DOHH2 (cell line): ENCODE measurements around the gene CTIF.

Experiments
- H3F3A ChIP-seq: fragments of 200-600 bp; sonication (generic), shearing (Covaris generic); 2 replicates; pipeline ENCODE4 v1.6.0; 2016; ENCODE audit warnings: antibody characterized with exemption, mild to moderate bottlenecking; ENCODE audit not compliant: control insufficient read depth, insufficient read depth
- H3K27ac ChIP-seq: fragments of 200-600 bp; sonication (generic); 2 replicates; pipeline ENCODE4 v1.5.1; 2014; ENCODE audit warnings: low read depth, mild to moderate bottlenecking, low read length, moderate library complexity
- H3K27me3 ChIP-seq: fragments of 200-600 bp; sonication (generic); 2 replicates; pipeline ENCODE4 v1.6.1; 2014; ENCODE audit warnings: mild to moderate bottlenecking, low read length, mixed read lengths; ENCODE audit not compliant: control insufficient read depth
- H3K36me3 ChIP-seq: fragments of 200-600 bp; sonication (generic); 2 replicates; pipeline ENCODE4 v1.6.1; 2014; ENCODE audit warnings: mild to moderate bottlenecking, low read length, moderate library complexity, mixed read lengths; ENCODE audit not compliant: control insufficient read depth
- H3K4me1 ChIP-seq: fragments of 200-600 bp; sonication (generic); 2 replicates; pipeline ENCODE4 v1.6.1; 2014; ENCODE audit warnings: mild to moderate bottlenecking, low read length, mixed read lengths; ENCODE audit not compliant: control insufficient read depth
- H3K4me2 ChIP-seq: fragments of 200-600 bp; sonication (generic); 2 replicates; pipeline ENCODE4 v1.6.0; 2014; ENCODE audit warnings: mild to moderate bottlenecking, low read length, moderate library complexity
- H3K4me3 ChIP-seq: fragments of 200-600 bp; sonication (generic); 2 replicates; pipeline ENCODE4 v1.5.1; 2014; ENCODE audit warnings: mild to moderate bottlenecking, low read length, mixed read lengths
- H3K79me2 ChIP-seq: fragments of 200-600 bp; sonication (generic); 2 replicates; pipeline ENCODE4 v1.6.1; 2014; ENCODE audit warnings: mild to moderate bottlenecking, low read length, mixed read lengths; ENCODE audit not compliant: control insufficient read depth
- H3K9me2 ChIP-seq: fragments of 200-600 bp; sonication (generic); replicated peaks from 2 replicates; pipeline ENCODE4 v1.6.1; 2014; ENCODE audit warnings: mild to moderate bottlenecking, low read length, mixed read lengths; ENCODE audit not compliant: control insufficient read depth
- H3K9me3 ChIP-seq: fragments of 200-600 bp; sonication (generic); 2 replicates; pipeline ENCODE4 v1.6.1; 2014; ENCODE audit warnings: antibody characterized with exemption, low read length, mixed read lengths; ENCODE audit not compliant: control insufficient read depth, insufficient read depth
- H4K20me1 ChIP-seq: fragments of 200-600 bp; sonication (generic); 2 replicates; pipeline ENCODE4 v1.6.0; 2014; ENCODE audit warnings: low read depth, mild to moderate bottlenecking, antibody characterized with exemption, low read length, moderate library complexity; ENCODE audit not compliant: control insufficient read depth, insufficient read depth
- CTCF ChIP-seq: fragments of 200-600 bp; sonication (generic); IDR thresholded peaks from one replicate; pipeline ENCODE4 v1.5.1; 2014; ENCODE audit warnings: antibody characterized with exemption, mild to moderate bottlenecking, low read depth, low read length; ENCODE audit not compliant: poor library complexity, severe bottlenecking
- EZH2phosphoT487 ChIP-seq: fragments of 200-600 bp; sonication (generic); IDR thresholded peaks from 2 replicates; pipeline ENCODE4 v1.6.1; 2017; ENCODE audit warnings: borderline replicate concordance, mild to moderate bottlenecking, antibody characterized with exemption, low read length, moderate library complexity, mixed read lengths

CTIF gene

DNA sequence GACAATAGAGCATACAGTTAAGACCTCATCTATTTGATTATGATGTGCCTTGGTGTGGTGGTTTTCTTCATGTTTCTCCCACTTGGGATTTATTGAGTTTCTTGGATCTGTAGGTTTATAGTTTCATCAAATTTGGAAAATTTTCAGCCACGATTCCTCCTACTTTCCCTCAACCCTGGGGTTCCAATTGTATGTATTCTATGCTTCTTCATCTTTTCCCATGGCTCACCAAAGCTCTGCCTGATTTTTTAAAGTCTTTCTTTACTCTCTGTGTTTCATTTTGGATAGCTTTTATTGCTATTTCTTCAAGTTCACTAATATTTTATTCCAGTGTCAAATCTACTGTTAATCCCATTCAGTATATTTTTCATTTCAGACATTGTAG is 132.7 kb downstream of the CTIF start:
- H3K36me3 ChIP-seq, result no peaks in the 10 kb centered on the region
- H3K4me3 ChIP-seq, result no peak overlapping the region
- H3K4me1 ChIP-seq, result peaks cover 18% of the 10 kb centered on the region
- no peaks in the 10 kb centered on the region for H3K9me2 ChIP-seq
- no peaks in the 10 kb centered on the region for H3F3A ChIP-seq
- no peaks in the 10 kb centered on the region for H3K79me2 ChIP-seq
- H3K27ac ChIP-seq, result no peak overlapping the region
- no peaks in the 10 kb centered on the region for H3K27me3 ChIP-seq
- TF ChIP-seq EZH2phosphoT487 (no peak), CTCF (no peak)
- H3K9me3 ChIP-seq, result no peaks in the 10 kb centered on the region
- no peaks in the 10 kb centered on the region for H4K20me1 ChIP-seq
- no peak overlapping the region for H3K4me2 ChIP-seq

DNA sequence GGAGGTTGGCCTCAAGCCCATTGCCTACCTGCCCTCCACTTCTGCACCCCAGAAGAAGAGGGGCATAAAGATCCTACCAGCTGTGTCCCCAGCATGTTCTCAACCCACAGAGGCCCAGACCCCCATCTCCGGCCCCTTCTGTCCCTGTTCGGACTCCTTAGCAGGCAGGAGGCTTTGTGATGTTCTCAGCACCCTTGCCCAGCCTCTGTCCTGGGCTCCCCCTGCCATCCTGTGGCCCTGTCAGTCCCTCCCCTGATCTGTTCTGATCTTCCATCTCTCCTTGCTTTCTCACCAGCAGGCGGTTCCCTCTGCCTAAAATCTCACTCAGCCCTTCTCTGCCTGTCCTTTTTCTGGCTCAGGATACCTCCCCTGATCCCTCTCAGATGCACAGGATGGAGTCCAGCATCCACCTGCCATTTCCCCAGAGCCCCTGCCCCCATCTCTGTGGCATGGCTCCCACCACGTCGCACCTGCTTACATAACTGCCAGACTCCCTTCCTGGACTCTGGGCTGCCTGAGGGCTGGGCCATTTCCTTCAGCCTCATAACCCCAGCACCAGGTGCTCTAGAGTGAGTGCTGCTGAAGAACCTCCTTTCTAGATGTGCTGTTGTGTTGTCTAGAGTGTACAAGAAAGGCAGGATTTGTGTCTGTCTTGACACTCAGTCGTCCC is 134.0 kb downstream of the CTIF start:
- Histone ChIP-seq H3K4me3 (no peak overlapping the region), H3K9me2 (no peaks in the 10 kb centered on the region), H3K4me1 (peaks cover 15% of the 10 kb centered on the region), H3K27me3 (no peaks in the 10 kb centered on the region), H3K36me3 (no peaks in the 10 kb centered on the region), H3K4me2 (no peak overlapping the region), H3F3A (no peaks in the 10 kb centered on the region), H3K79me2 (no peaks in the 10 kb centered on the region), H4K20me1 (no peaks in the 10 kb centered on the region), H3K9me3 (no peaks in the 10 kb centered on the region), H3K27ac (no peak overlapping the region)
- no peak for TF ChIP-seq EZH2phosphoT487
- TF ChIP-seq CTCF, result no peak

DNA sequence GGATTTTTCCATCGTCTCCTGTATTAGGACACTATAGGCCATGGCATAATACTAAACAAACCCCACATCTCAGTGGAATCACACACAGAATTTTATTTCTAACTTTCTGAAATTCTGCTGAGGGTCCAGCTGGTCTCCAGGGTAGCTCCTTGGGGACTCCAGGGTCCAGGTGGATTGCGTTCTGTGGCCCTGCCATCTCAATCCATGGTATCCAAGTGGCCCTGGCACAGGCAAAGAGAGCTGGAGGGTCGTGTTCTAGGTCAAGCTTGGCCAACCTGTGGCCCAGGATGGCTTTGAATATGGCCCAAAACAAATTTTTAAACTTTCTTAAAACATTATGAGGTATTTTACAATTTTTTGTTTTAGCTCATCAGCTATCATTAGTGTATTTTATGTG is 134.6 kb downstream of the CTIF start:
- no peaks in the 10 kb centered on the region for H3K79me2 ChIP-seq
- H3K9me2 ChIP-seq, result no peaks in the 10 kb centered on the region
- H3K4me2 ChIP-seq, result no peak overlapping the region
- H3K9me3 ChIP-seq, result no peaks in the 10 kb centered on the region
- TF ChIP-seq CTCF, result no peak
- TF ChIP-seq EZH2phosphoT487, result no peak
- H3K4me1 ChIP-seq, result peaks cover 9% of the 10 kb centered on the region
- H3K27me3 ChIP-seq, result no peaks in the 10 kb centered on the region
- no peak overlapping the region for H3K4me3 ChIP-seq
- no peaks in the 10 kb centered on the region for H3F3A ChIP-seq
- H4K20me1 ChIP-seq, result no peaks in the 10 kb centered on the region
- no peak overlapping the region for H3K27ac ChIP-seq
- no peaks in the 10 kb centered on the region for H3K36me3 ChIP-seq
